RWPE2 (cell line): ENCODE results near the gene OCA2.
"Not testable (repeated sequence)": the region's sequence is repeated elsewhere in the genome, so short reads cannot be mapped to it uniquely, and the experiment has no call there.

ENCODE experiments used
- ATAC-seq: fragments of 200-7000 bp; cut with Tn5 transposase; 3 replicates; pipeline ENCODE4 v1.9.1; 2021; ENCODE audit warnings: low read depth
- DNase-seq: peaks from one replicate; pipeline ENCODE4 v3.0.0-alpha.2; 2020; ENCODE audit warnings: low spot score
- H3K27ac ChIP-seq: fragments of 450-650 bp; 2 replicates; pipeline ENCODE4 v1.5.1; 2017; ENCODE audit warnings: mild to moderate bottlenecking; ENCODE audit not compliant: poor library complexity, severe bottlenecking
- H3K27me3 ChIP-seq: fragments of 250-450 bp; sonication (Bioruptor Pico); 2 replicates; pipeline ENCODE4 v1.5.1; 2021; ENCODE audit warnings: mild to moderate bottlenecking, moderate library complexity; ENCODE audit not compliant: insufficient read depth, poor library complexity, severe bottlenecking
- H3K36me3 ChIP-seq: fragments of 250-450 bp; sonication (Bioruptor Pico); 2 replicates; pipeline ENCODE4 v1.5.1; 2020; ENCODE audit warnings: low read depth, mild to moderate bottlenecking, moderate library complexity
- H3K4me1 ChIP-seq: fragments of 250-450 bp; sonication (Bioruptor Pico); 2 replicates; pipeline ENCODE4 v1.5.1; 2021; ENCODE audit warnings: mild to moderate bottlenecking, moderate library complexity; ENCODE audit not compliant: insufficient read depth, poor library complexity, severe bottlenecking
- H3K4me3 ChIP-seq: fragments of 250-450 bp; sonication (Bioruptor Pico); 2 replicates; pipeline ENCODE4 v1.5.1; 2021; ENCODE audit warnings: mild to moderate bottlenecking, moderate library complexity; ENCODE audit not compliant: severe bottlenecking
- H3K9me3 ChIP-seq: fragments of 250-450 bp; sonication (Bioruptor Pico); 2 replicates; pipeline ENCODE4 v1.5.1; 2021; ENCODE audit warnings: mild to moderate bottlenecking, moderate library complexity; ENCODE audit not compliant: severe bottlenecking
- TF ChIP-seq, protein P1 (sequence below): fragments of 450-650 bp; IDR thresholded peaks from one replicate; pipeline ENCODE4 v1.5.1; 2017; ENCODE audit warnings: mild to moderate bottlenecking, moderate library complexity; ENCODE audit not compliant: poor library complexity, severe bottlenecking

Gene OCA2

GRCh38 chr15:28123408-28124023, 24.4 kb upstream of the OCA2 start:
- no peaks in the 10 kb centered on the region for H3K27me3 ChIP-seq

GRCh38 chr15:28122038-28122949, 23.2 kb upstream of the OCA2 start:
- ATAC-seq (no peak), DNase-seq (peak; percentile 63)
- Histone ChIP-seq H3K36me3 (peaks cover 63% of the 10 kb centered on the region), H3K27ac (no peak overlapping the region), H3K9me3 (no peaks in the 10 kb centered on the region), H3K4me3 (no peak overlapping the region), H3K27me3 (no peaks in the 10 kb centered on the region), H3K4me1 (peaks cover 4% of the 10 kb centered on the region)
- TF ChIP-seq, protein P1, sequence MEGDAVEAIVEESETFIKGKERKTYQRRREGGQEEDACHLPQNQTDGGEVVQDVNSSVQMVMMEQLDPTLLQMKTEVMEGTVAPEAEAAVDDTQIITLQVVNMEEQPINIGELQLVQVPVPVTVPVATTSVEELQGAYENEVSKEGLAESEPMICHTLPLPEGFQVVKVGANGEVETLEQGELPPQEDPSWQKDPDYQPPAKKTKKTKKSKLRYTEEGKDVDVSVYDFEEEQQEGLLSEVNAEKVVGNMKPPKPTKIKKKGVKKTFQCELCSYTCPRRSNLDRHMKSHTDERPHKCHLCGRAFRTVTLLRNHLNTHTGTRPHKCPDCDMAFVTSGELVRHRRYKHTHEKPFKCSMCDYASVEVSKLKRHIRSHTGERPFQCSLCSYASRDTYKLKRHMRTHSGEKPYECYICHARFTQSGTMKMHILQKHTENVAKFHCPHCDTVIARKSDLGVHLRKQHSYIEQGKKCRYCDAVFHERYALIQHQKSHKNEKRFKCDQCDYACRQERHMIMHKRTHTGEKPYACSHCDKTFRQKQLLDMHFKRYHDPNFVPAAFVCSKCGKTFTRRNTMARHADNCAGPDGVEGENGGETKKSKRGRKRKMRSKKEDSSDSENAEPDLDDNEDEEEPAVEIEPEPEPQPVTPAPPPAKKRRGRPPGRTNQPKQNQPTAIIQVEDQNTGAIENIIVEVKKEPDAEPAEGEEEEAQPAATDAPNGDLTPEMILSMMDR = no peak

More at GRCh38 chr15:28123408-28124023, 24.4 kb upstream of the OCA2 start:
- DNase-seq = peak; percentile 86
- Histone ChIP-seq H3K4me3 (no peak overlapping the region), H3K27ac (no peak overlapping the region), H3K4me1 (peaks cover 4% of the 10 kb centered on the region), H3K36me3 (peaks cover 51% of the 10 kb centered on the region), H3K9me3 (no peaks in the 10 kb centered on the region)
- ATAC-seq = peak; percentile 94
- TF ChIP-seq, protein P1 = peak; percentile 96

GRCh38 chr15:28121577-28121976, 22.5 kb upstream of the OCA2 start:
- peaks cover 68% of the 10 kb centered on the region for H3K36me3 ChIP-seq
- peak; percentile 57 for DNase-seq
- not testable (repeated sequence) for H3K27me3 ChIP-seq, H3K27ac ChIP-seq, H3K4me3 ChIP-seq, H3K4me1 ChIP-seq, H3K9me3 ChIP-seq, ATAC-seq

DNA sequence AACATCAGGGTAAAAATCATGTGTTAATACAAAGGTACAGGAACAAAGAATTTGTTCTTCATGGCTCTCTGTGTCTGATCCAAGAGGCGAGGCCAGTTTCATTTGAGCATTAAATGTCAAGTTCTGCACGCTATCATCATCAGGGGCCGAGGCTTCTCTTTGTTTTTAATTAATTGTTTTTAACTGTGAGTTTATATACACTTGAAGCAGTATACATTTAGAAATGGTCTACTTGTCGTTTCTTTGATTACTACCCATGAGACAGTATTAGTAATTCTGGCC, 21.2 kb upstream of the OCA2 start:
- TF ChIP-seq, protein P1 = no peak
- DNase-seq = peak; percentile 0
- no peak overlapping the region for H3K27ac ChIP-seq
- no peak for ATAC-seq
- no peak overlapping the region for H3K4me3 ChIP-seq
- H3K27me3 ChIP-seq = no peaks in the 10 kb centered on the region
- H3K9me3 ChIP-seq = no peaks in the 10 kb centered on the region
- H3K4me1 ChIP-seq = peaks cover 4% of the 10 kb centered on the region
- H3K36me3 ChIP-seq = peaks cover 68% of the 10 kb centered on the region

DNA sequence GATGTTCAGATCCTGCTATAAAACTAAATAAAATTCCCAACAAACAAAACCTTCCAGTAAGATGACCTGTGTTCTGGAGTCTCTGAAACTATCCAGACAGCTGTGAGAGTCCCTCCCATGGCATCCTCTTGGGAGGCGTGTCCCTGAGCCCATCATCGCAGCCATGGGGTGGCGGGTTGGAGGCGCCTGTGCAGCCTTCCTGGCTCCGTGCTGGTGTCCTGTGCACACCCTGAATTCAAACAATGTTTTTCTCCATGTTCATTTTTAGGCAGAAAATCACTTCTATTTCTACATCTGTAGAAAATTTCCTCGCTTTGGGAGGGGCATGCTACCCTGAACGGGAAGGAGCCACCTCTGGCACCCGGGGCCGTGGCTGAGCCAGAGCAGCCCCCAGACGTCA, 19.4 kb upstream of the OCA2 start:
- DNase-seq = peak; percentile 45
- H3K27me3 ChIP-seq = no peaks in the 10 kb centered on the region
- ATAC-seq = no peak
- TF ChIP-seq, protein P1 = no peak
- no peak overlapping the region for H3K27ac ChIP-seq
- H3K9me3 ChIP-seq = no peaks in the 10 kb centered on the region
- H3K4me1 ChIP-seq = peaks cover 4% of the 10 kb centered on the region
- H3K36me3 ChIP-seq = peaks cover 69% of the 10 kb centered on the region
- H3K4me3 ChIP-seq = no peak overlapping the region
